Upper lobe of right lung (tissue), 1 donor: ENCODE measurements around the gene LHFPL3. TPM values are rescaled to one million over a fixed set of nuclear protein-coding genes. Genes with fewer than 3 reads are reported as not detected.
"Not testable (repeated sequence)": the region's sequence is repeated elsewhere in the genome, so short reads cannot be mapped to it uniquely, and the experiment has no call there.

Experiments used
- ATAC-seq: fragments of 200-7000 bp; cut with Tn5 transposase; one replicate; pipeline ENCODE4 v1.9.1; 2020; ENCODE audit warnings: mild to moderate bottlenecking, moderate library complexity
- DNase-seq: peaks from one replicate; pipeline ENCODE4 v3.0.0-alpha.2; 2020
- H3K27ac ChIP-seq: fragments of 200-600 bp; one replicate; pipeline ENCODE4 v1.8.0; 2022
- H3K27me3 ChIP-seq: fragments of 200-600 bp; one replicate; pipeline ENCODE4 v1.8.0; 2022; ENCODE audit warnings: mild to moderate bottlenecking
- H3K36me3 ChIP-seq: fragments of 200-600 bp; one replicate; pipeline ENCODE4 v1.8.0; 2022
- H3K4me1 ChIP-seq: fragments of 200-600 bp; one replicate; pipeline ENCODE4 v1.8.0; 2022
- H3K4me3 ChIP-seq: fragments of 200-600 bp; one replicate; pipeline ENCODE4 v1.8.0; 2022; ENCODE audit warnings: mild to moderate bottlenecking
- H3K9me3 ChIP-seq: fragments of 200-600 bp; one replicate; pipeline ENCODE4 v1.8.0; 2022
- intact Hi-C: fragments of 100-400 bp; cut with DNase I; formaldehyde crosslinking; loops from one replicate; pipeline ENCODE4 v1.11.0; 2022
- total RNA-seq: library from RNA; stranded (reverse); fragmentation: NEBNext Ultra II Directional; extraction: Animal tissue kit (Norgen Biotek cat#: 25700); gene quantifications from one replicate; pipeline ENCODE4 v1.2.1, GENCODE V29; 2021
- TF ChIP-seq, protein P1 (sequence below): fragments of 200-600 bp; IDR thresholded peaks from one replicate; pipeline ENCODE4 v1.8.0; 2022; ENCODE audit warnings: antibody characterized with exemption
- donor health status: DM: no; HTN: yes; CAD: no; lungs with severe emphysema.

LHFPL3 gene
- total RNA-seq, 1 donor from 2014 or later, result not detected

DNA sequence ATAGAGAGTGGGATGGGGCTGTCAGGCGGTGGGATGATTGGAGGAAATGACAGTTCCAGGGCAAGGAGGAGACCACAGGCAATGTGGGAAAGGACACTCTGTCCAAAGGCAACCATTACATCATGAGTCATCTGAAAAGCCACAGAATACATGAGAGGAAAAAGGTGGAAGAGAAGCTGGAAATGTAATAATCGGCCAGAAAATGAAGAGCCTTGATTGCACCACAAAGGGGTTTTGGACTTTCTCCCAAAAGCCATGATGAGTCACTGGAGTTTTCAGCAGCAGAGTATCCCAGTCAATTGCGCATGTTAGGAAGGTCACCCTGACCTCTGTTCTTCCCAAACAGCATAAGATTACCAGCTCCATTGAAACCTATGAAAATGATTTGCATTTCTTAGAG, 222.0 kb downstream of the LHFPL3 start:
- Histone ChIP-seq H3K36me3 (no peaks in the 10 kb centered on the region), H3K9me3 (no peaks in the 10 kb centered on the region), H3K4me1 (no peaks in the 10 kb centered on the region), H3K4me3 (no peak overlapping the region), H3K27ac (no peak overlapping the region), H3K27me3 (no peaks in the 10 kb centered on the region)
- intact Hi-C loops, result no loop called here
- TF ChIP-seq, protein P1, sequence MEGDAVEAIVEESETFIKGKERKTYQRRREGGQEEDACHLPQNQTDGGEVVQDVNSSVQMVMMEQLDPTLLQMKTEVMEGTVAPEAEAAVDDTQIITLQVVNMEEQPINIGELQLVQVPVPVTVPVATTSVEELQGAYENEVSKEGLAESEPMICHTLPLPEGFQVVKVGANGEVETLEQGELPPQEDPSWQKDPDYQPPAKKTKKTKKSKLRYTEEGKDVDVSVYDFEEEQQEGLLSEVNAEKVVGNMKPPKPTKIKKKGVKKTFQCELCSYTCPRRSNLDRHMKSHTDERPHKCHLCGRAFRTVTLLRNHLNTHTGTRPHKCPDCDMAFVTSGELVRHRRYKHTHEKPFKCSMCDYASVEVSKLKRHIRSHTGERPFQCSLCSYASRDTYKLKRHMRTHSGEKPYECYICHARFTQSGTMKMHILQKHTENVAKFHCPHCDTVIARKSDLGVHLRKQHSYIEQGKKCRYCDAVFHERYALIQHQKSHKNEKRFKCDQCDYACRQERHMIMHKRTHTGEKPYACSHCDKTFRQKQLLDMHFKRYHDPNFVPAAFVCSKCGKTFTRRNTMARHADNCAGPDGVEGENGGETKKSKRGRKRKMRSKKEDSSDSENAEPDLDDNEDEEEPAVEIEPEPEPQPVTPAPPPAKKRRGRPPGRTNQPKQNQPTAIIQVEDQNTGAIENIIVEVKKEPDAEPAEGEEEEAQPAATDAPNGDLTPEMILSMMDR, result no peak
- no peak for ATAC-seq
- DNase-seq, result no peak

DNA sequence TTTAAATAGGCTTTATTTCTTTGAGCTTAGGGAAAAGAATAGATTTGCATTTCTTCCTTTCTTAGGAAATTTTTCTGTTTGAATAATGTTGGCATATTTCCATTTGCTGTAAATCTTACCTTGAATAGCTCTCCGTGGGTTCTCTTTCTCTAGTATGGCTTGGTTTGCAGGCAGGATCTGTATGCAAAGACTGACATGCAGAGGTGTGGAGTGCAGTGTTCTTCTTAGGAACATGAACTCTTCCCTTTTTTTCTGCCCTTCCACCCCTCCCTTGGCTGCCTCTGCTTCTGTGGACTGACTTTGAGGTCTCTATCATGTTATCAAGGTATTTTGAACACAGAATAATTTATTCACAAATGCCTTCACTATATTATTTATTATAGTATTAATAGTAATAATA, 222.8 kb downstream of the LHFPL3 start:
- Histone ChIP-seq H3K4me1 (no peaks in the 10 kb centered on the region), H3K9me3 (no peaks in the 10 kb centered on the region), H3K27me3 (no peaks in the 10 kb centered on the region), H3K4me3 (no peak overlapping the region), H3K27ac (no peak overlapping the region), H3K36me3 (no peaks in the 10 kb centered on the region)
- intact Hi-C loops, result no loop called here
- ATAC-seq (no peak), DNase-seq (no peak)
- TF ChIP-seq, protein P1, result no peak

GRCh38 chr7:104552102-104552501, 223.7 kb downstream of the LHFPL3 start:
- H3K27ac ChIP-seq, result no peak overlapping the region
- no peaks in the 10 kb centered on the region for H3K9me3 ChIP-seq
- no peak overlapping the region for H3K4me3 ChIP-seq
- TF ChIP-seq, protein P1, result no peak
- H3K27me3 ChIP-seq, result no peaks in the 10 kb centered on the region
- no peak for DNase-seq
- ATAC-seq, result peak; percentile 65
- H3K36me3 ChIP-seq, result no peaks in the 10 kb centered on the region
- intact Hi-C loops, result no loop called here
- no peaks in the 10 kb centered on the region for H3K4me1 ChIP-seq

DNA sequence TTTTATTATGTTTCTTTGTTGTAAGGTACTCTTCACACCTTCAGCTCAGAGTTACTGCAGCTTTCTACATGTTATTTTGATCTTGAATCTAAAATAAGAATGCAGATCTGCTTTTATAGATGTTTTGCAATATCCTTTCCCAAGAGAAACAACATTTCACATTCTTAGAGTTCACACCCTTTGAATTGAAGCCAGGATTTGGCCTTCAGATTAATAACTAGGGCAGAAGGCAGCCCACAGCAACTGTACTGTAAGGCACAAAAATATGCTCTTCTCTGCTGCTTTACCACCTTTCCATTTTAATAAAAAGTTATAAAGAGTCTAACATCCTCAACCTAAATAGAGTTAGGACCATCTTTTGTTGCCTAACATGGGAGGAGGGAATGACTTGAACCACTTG, 224.7 kb downstream of the LHFPL3 start:
- H3K4me3 ChIP-seq, result no peak overlapping the region
- TF ChIP-seq, protein P1, result no peak
- no peaks in the 10 kb centered on the region for H3K4me1 ChIP-seq
- H3K27ac ChIP-seq, result no peak overlapping the region
- intact Hi-C loops, result no loop called here
- H3K27me3 ChIP-seq, result no peaks in the 10 kb centered on the region
- DNase-seq, result no peak
- ATAC-seq, result no peak
- H3K36me3 ChIP-seq, result no peaks in the 10 kb centered on the region
- no peaks in the 10 kb centered on the region for H3K9me3 ChIP-seq

- H3K9me3 ChIP-seq, H3K4me1 ChIP-seq, H3K27me3 ChIP-seq, intact Hi-C loops, ATAC-seq, H3K4me3 ChIP-seq, DNase-seq, H3K27ac ChIP-seq, H3K36me3 ChIP-seq: not testable (repeated sequence)
Observed at GRCh38 chr7:104563350-104563901, 235.0 kb downstream of the LHFPL3 start.

DNA sequence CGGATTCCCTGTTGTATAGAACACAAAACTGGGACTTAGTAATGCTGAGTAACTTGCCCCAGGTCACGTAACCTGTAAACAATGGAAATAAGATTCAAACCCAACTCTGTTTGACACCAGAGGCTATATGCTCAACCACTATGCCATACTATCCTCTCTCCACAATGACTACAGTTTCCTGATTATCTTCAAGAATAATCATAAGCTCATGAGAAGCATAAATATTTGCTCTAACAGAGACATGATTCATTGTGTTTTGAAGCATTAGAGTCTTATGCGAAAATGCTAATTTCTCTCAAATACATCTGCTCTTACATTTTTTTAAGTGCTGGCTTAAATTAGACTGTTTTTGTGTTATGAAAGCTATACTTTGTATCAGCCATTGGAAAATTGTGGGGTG, 241.3 kb downstream of the LHFPL3 start:
- no peak for ATAC-seq
- Histone ChIP-seq H3K27ac (no peak overlapping the region), H3K4me1 (no peaks in the 10 kb centered on the region), H3K9me3 (no peaks in the 10 kb centered on the region), H3K27me3 (no peaks in the 10 kb centered on the region), H3K36me3 (no peaks in the 10 kb centered on the region), H3K4me3 (no peak overlapping the region)
- intact Hi-C loops, result no loop called here
- TF ChIP-seq, protein P1, result no peak
- DNase-seq, result no peak
